NT2/D1 (cell line): ENCODE measurements around the gene DIPK1C.

Source experiments
- DNase-seq: peaks from one replicate; pipeline ENCODE4 v3.0.0-alpha.2; 2011; ENCODE audit warnings: low read depth, low spot score
- H3K27me3 ChIP-seq: 2 replicates; pipeline ENCODE4 v1.6.0; 2011; ENCODE audit warnings: mild to moderate bottlenecking; ENCODE audit not compliant: insufficient read length, insufficient read depth
- H3K36me3 ChIP-seq: 2 replicates; pipeline ENCODE4 v1.6.1; 2011; ENCODE audit warnings: mild to moderate bottlenecking, low read length, mixed read lengths; ENCODE audit not compliant: insufficient read depth, insufficient read length
- H3K4me1 ChIP-seq: 2 replicates; pipeline ENCODE4 v1.5.1; 2011; ENCODE audit not compliant: insufficient read depth, insufficient read length
- H3K4me3 ChIP-seq: 2 replicates; pipeline ENCODE4 v1.5.1; 2011; ENCODE audit warnings: low read depth; ENCODE audit not compliant: insufficient read length
- H3K9ac ChIP-seq: 2 replicates; pipeline ENCODE4 v1.6.0; 2011; ENCODE audit warnings: low read depth; ENCODE audit not compliant: insufficient read length
- H3K9me3 ChIP-seq: 2 replicates; pipeline ENCODE4 v1.5.1; 2011; ENCODE audit warnings: mild to moderate bottlenecking, low read length; ENCODE audit not compliant: insufficient read depth
- SUZ12 ChIP-seq: IDR thresholded peaks from 2 replicates; pipeline ENCODE4 v1.6.1; 2011; ENCODE audit not compliant: insufficient read length, insufficient read depth; ENCODE audit errors: extremely low read depth
- YY1 ChIP-seq: IDR thresholded peaks from 2 replicates; pipeline ENCODE4 v1.6.1; 2011; ENCODE audit not compliant: insufficient read length, insufficient read depth
- ZNF274 ChIP-seq: IDR thresholded peaks from 2 replicates; pipeline ENCODE4 v1.6.1; 2011; ENCODE audit warnings: mild to moderate bottlenecking, low read depth, low read length

The DIPK1C gene

GRCh38 chr18:74451148-74451547 is 6.0 kb downstream of the DIPK1C start:
- Histone ChIP-seq H3K9me3 (no peaks in the 10 kb centered on the region), H3K36me3 (no peaks in the 10 kb centered on the region), H3K4me1 (no peaks in the 10 kb centered on the region), H3K27me3 (peaks cover 20% of the 10 kb centered on the region), H3K4me3 (no peak overlapping the region), H3K9ac (no peak overlapping the region)
- no peak for TF ChIP-seq YY1
- no peak for TF ChIP-seq SUZ12
- no peak for TF ChIP-seq ZNF274
- no peak for DNase-seq

DNA sequence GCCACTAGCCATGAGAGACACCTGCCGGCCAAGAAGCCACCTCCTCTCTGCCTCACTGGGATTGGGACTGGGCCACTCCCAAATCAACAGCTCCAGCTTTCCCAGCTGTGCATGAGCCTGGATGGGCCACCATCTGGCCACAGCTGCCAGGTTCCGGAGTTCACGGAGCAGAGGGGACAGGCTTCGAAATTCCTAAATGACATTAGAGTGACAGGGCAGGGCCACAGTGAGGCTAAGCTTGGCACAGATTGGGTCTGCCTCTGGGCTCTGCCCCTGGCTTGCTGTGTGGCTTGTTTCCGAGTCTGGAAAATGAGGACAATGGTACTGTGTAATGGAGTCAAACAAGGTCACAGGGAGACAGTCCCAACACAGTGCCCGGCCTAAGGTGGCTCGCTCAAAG is 6.5 kb downstream of the DIPK1C start:
- H3K9me3 ChIP-seq, result no peaks in the 10 kb centered on the region
- no peak overlapping the region for H3K9ac ChIP-seq
- H3K27me3 ChIP-seq, result peaks cover 15% of the 10 kb centered on the region
- H3K4me3 ChIP-seq, result no peak overlapping the region
- H3K4me1 ChIP-seq, result no peaks in the 10 kb centered on the region
- DNase-seq, result no peak
- H3K36me3 ChIP-seq, result no peaks in the 10 kb centered on the region
- TF ChIP-seq SUZ12, result no peak
- no peak for TF ChIP-seq ZNF274
- TF ChIP-seq YY1, result no peak

DNA sequence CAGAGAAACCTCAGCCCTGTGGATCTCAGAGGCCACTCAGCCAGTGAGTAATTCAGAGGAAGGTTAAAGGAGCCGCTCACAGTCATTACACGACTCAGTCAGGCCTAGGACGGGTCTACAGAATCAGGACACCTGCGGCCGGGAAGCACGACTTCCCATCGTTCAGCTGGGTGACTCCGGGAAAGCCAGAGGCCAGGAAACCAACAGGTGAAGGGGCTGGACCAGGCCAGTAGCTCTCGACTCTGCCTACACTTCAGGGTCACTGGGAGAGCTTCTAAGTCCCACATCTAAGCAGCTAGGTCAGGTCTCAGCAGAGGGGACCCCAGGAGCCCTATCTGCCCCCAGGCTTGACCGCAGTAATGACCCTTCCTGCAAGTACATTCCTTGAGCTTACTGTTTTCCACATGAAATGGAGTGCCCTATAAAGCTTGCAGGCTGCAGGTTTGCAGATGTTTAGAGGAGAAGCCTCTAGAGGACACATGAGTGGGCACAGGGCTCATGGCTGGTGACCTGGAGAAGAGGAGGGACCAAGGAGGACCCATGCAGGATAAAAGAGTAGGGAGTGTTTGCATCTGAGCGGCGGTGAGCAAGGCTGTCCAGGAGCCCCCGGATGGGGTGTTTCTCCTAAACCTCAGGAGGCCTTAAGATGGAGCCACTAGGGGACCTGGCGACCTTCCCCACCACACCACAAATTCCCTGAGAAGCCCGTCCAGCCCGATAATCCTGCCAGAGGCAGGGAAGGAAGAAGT is 9.5 kb downstream of the DIPK1C start:
- DNase-seq, result no peak
- Histone ChIP-seq H3K36me3 (no peaks in the 10 kb centered on the region), H3K27me3 (no peaks in the 10 kb centered on the region), H3K4me3 (no peak overlapping the region), H3K9me3 (no peaks in the 10 kb centered on the region), H3K9ac (no peak overlapping the region), H3K4me1 (no peaks in the 10 kb centered on the region)
- no peak for TF ChIP-seq SUZ12
- TF ChIP-seq ZNF274, result no peak
- no peak for TF ChIP-seq YY1

- no peaks in the 10 kb centered on the region for H3K9me3 ChIP-seq
- DNase-seq, result no peak
- no peak overlapping the region for H3K4me3 ChIP-seq
- no peaks in the 10 kb centered on the region for H3K27me3 ChIP-seq
- H3K4me1 ChIP-seq, result no peaks in the 10 kb centered on the region
- TF ChIP-seq SUZ12, result no peak
- no peak for TF ChIP-seq ZNF274
- TF ChIP-seq YY1, result no peak
- H3K9ac ChIP-seq, result no peak overlapping the region
- H3K36me3 ChIP-seq, result no peaks in the 10 kb centered on the region
These were observed 10.3 kb downstream of the DIPK1C start for GRCh38 chr18:74446631-74447403.

GRCh38 chr18:74446178-74446577 is 10.9 kb downstream of the DIPK1C start:
- Histone ChIP-seq H3K9ac (no peak overlapping the region), H3K9me3 (no peaks in the 10 kb centered on the region), H3K4me1 (no peaks in the 10 kb centered on the region), H3K4me3 (no peak overlapping the region), H3K27me3 (no peaks in the 10 kb centered on the region), H3K36me3 (no peaks in the 10 kb centered on the region)
- TF ChIP-seq SUZ12 (no peak), YY1 (no peak), ZNF274 (no peak)
- no peak for DNase-seq

DNA sequence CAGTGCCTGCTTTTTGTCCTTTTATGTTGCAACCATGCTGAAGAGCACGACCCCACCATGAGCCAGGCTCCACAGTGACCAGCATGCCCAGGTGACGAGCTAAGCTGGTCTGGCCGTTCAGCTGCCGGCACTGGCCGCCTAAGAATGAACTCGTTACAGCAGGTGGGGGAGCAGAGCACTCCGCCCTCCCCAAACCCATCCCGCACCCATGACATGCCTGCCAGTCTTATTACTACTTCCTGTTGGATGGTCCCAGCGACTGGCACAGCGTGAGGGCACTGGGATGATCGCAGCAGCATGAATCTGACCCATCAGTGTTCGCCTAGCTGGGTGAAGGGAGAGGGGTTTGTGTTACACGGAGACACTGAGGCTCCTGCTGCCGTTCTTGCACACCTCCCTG is 11.5 kb downstream of the DIPK1C start:
- Histone ChIP-seq H3K4me1 (no peaks in the 10 kb centered on the region), H3K36me3 (no peaks in the 10 kb centered on the region), H3K27me3 (no peaks in the 10 kb centered on the region), H3K9ac (no peak overlapping the region), H3K4me3 (no peak overlapping the region), H3K9me3 (no peaks in the 10 kb centered on the region)
- TF ChIP-seq ZNF274 (no peak), YY1 (no peak), SUZ12 (no peak)
- no peak for DNase-seq

- H3K4me1 ChIP-seq, result no peaks in the 10 kb centered on the region
- no peak for TF ChIP-seq YY1
- no peaks in the 10 kb centered on the region for H3K27me3 ChIP-seq
- no peak overlapping the region for H3K4me3 ChIP-seq
- no peaks in the 10 kb centered on the region for H3K9me3 ChIP-seq
- H3K9ac ChIP-seq, result no peak overlapping the region
- no peak for DNase-seq
- H3K36me3 ChIP-seq, result no peaks in the 10 kb centered on the region
These were observed 13.0 kb downstream of the DIPK1C start for GRCh38 chr18:74444104-74444503.
